GM20431 (cell line): ENCODE measurements around the gene MYH9.

Source experiments
- in situ Hi-C: fragments of 300-500 bp; cut with MseI, MboI; formaldehyde crosslinking; loops from one replicate; pipeline ENCODE4 v1.15.0; 2020; ENCODE audit warnings: low sequenced_read_pairs; ENCODE audit not compliant: unreplicated experiment

Gene MYH9

GRCh38 chr22:36355362-36355761, 32.4 kb downstream of the MYH9 start:
- in situ Hi-C loops, result no loop called here

- in situ Hi-C loops, result no loop called here
These were observed 34.8 kb downstream of the MYH9 start for GRCh38 chr22:36352803-36353507.

GRCh38 chr22:36351921-36352802, 35.6 kb downstream of the MYH9 start:
- in situ Hi-C loops, result no loop called here

GRCh38 chr22:36350751-36351594, 36.8 kb downstream of the MYH9 start:
- in situ Hi-C loops, result no loop called here

GRCh38 chr22:36349726-36350125, 38.0 kb downstream of the MYH9 start:
- in situ Hi-C loops, result no loop called here

- in situ Hi-C loops, result no loop called here
These were observed 39.0 kb downstream of the MYH9 start for GRCh38 chr22:36348760-36349159.

GRCh38 chr22:36347094-36347493, 40.7 kb downstream of the MYH9 start:
- in situ Hi-C loops, result no loop called here

- in situ Hi-C loops, result no loop called here
These were observed 43.5 kb downstream of the MYH9 start for GRCh38 chr22:36344106-36344827.

GRCh38 chr22:36343720-36344105, 44.1 kb downstream of the MYH9 start:
- in situ Hi-C loops, result no loop called here

GRCh38 chr22:36343070-36343719, 44.6 kb downstream of the MYH9 start:
- in situ Hi-C loops, result no loop called here

- in situ Hi-C loops, result no loop called here
These were observed 46.1 kb downstream of the MYH9 start for GRCh38 chr22:36341640-36342041.

GRCh38 chr22:36340621-36341020, 47.1 kb downstream of the MYH9 start:
- in situ Hi-C loops, result no loop called here

GRCh38 chr22:36339171-36340065, 48.3 kb downstream of the MYH9 start:
- in situ Hi-C loops, result no loop called here

GRCh38 chr22:36337365-36338130, 50.2 kb downstream of the MYH9 start:
- in situ Hi-C loops, result no loop called here

- in situ Hi-C loops, result no loop called here
These were observed 51.3 kb downstream of the MYH9 start for GRCh38 chr22:36336246-36337182.

- in situ Hi-C loops, result no loop called here
These were observed 52.1 kb downstream of the MYH9 start for GRCh38 chr22:36335621-36336020.
